Right lobe of liver (tissue), 4 donors: ENCODE results near the gene TNFSF13B.

ENCODE experiments used
- CTCF ChIP-seq, 4 donors: fragments of 200-600 bp in 3 of 4; fragments of 450-650 bp in 1 of 4; IDR thresholded peaks; one replicate each; pipeline versions ENCODE4 v1.5.1 to v1.8.0; 2016 to 2022; ENCODE audit warnings: antibody characterized with exemption in 4 of 4, mild to moderate bottlenecking in 2 of 4
- POLR2A ChIP-seq: fragments of 450-650 bp; IDR thresholded peaks from one replicate; pipeline ENCODE4 v1.6.1; 2017; ENCODE audit warnings: antibody characterized with exemption, mild to moderate bottlenecking
- donor health status: DM: no; HTN: no; CAD: no.
- donor health status: DM: no; HTN: no; CAD: no.
- donor health status: DM: no; HTN: yes; CAD: no.

GRCh38 chr13:108276060-108276459, 6.5 kb downstream of the TNFSF13B start:
- TF ChIP-seq CTCF (IDR thresholded peaks at IDR 0.05), result no peak
- TF ChIP-seq POLR2A, result no peak
